ENCODE measurements around the gene MTHFD2L. TPM values are rescaled to one million over a fixed set of nuclear protein-coding genes. Genes with fewer than 3 reads are reported as not detected.

MTHFD2L gene
- total and polyA plus RNA-seq, 2 of the 8 experiments (the other 6 are each of a cell fraction or from before 2014, with no cell fraction given): 5.4 to 15.0 TPM

- no peak for TF ChIP-seq CHD7 (IDR thresholded peaks at IDR 0.05; ENCODE audit: insufficient replicate concordance, low read length)
- TF ChIP-seq GTF2F1 (IDR thresholded peaks at IDR 0.05; ENCODE audit: borderline replicate concordance, low read depth, low read length): peak; percentile 14; the same call in 1 of the 2 replicates
- TF ChIP-seq HDAC2 (IDR thresholded peaks at IDR 0.05; ENCODE audit: borderline replicate concordance in 1 of 2, low read depth in 2 of 2, low read length in 2 of 2): 0 out of 4 replicates have a peak, but pooled peaks of 1 of the 2 experiments have one; percentile 24
- no peak for TF ChIP-seq CTCF (IDR thresholded peaks at IDR 0.05; ENCODE audit: control extremely low read depth in 1 of 3, insufficient read depth in 1 of 3, low read depth in 1 of 3, low read length in 3 of 3)
- no peak for TF ChIP-seq MAFK (IDR thresholded peaks at IDR 0.05; ENCODE audit: low read depth, low read length)
Measured at GRCh38 chr4:74157561-74158465, at the start of gene MTHFD2L (continued).

Measured in H1 (cell line).